Chondrocyte (in vitro differentiated cells): Measurements from ENCODE around the gene ARAP3. TPM values are rescaled to one million over a fixed set of nuclear protein-coding genes. Genes with fewer than 3 reads are reported as not detected.

Experiments
- DNase-seq: peaks from one replicate; pipeline ENCODE4 v3.0.0; 2021; ENCODE audit warnings: mixed read lengths, low spot score
- H3K27ac Mint-ChIP-seq: one replicate; pipeline ENCODE4 v1.8.0; 2021; ENCODE audit warnings: mild to moderate bottlenecking, moderate library complexity, mixed read lengths; ENCODE audit not compliant: unreplicated experiment
- H3K27me3 Mint-ChIP-seq: 2 replicates; pipeline ENCODE4 v1.8.0; 2021; ENCODE audit warnings: low read depth, mixed read lengths
- H3K36me3 Mint-ChIP-seq: 2 replicates; pipeline ENCODE4 v1.8.0; 2021; ENCODE audit warnings: low read depth, mixed read lengths
- H3K4me1 Mint-ChIP-seq: 2 replicates; pipeline ENCODE4 v1.8.0; 2021; ENCODE audit warnings: low read depth, mild to moderate bottlenecking, mixed read lengths
- H3K4me3 Mint-ChIP-seq: one replicate; pipeline ENCODE4 v1.8.0; 2021; ENCODE audit warnings: mild to moderate bottlenecking, moderate library complexity, mixed read lengths; ENCODE audit not compliant: unreplicated experiment
- H3K9me3 Mint-ChIP-seq: 2 replicates; pipeline ENCODE4 v1.8.0; 2021; ENCODE audit warnings: low read depth, mixed read lengths
- total RNA-seq: library from RNA; stranded (reverse); gene quantifications from 3 replicates; pipeline ENCODE4 v1.2.1, GENCODE V29; 2021
- TF ChIP-seq, protein P1 (sequence below): fragments of 200-600 bp; sonication (generic); IDR thresholded peaks from 2 replicates; pipeline ENCODE4 v1.5.0; 2021; ENCODE audit warnings: antibody characterized with exemption, mild to moderate bottlenecking, moderate library complexity

The ARAP3 gene
- total RNA-seq, 1 donor from 2014 or later, result 5.9 TPM

GRCh38 chr5:141692919-141693725 lies 11.1 kb upstream of the ARAP3 start:
- peaks cover 8% of the 10 kb centered on the region for H3K4me1 Mint-ChIP-seq
- no peaks in the 10 kb centered on the region for H3K36me3 Mint-ChIP-seq
- H3K4me3 Mint-ChIP-seq, result no peak overlapping the region
- peaks cover 27% of the 10 kb centered on the region for H3K27me3 Mint-ChIP-seq
- H3K27ac Mint-ChIP-seq, result no peak overlapping the region
- no peak for DNase-seq
- TF ChIP-seq, protein P1, sequence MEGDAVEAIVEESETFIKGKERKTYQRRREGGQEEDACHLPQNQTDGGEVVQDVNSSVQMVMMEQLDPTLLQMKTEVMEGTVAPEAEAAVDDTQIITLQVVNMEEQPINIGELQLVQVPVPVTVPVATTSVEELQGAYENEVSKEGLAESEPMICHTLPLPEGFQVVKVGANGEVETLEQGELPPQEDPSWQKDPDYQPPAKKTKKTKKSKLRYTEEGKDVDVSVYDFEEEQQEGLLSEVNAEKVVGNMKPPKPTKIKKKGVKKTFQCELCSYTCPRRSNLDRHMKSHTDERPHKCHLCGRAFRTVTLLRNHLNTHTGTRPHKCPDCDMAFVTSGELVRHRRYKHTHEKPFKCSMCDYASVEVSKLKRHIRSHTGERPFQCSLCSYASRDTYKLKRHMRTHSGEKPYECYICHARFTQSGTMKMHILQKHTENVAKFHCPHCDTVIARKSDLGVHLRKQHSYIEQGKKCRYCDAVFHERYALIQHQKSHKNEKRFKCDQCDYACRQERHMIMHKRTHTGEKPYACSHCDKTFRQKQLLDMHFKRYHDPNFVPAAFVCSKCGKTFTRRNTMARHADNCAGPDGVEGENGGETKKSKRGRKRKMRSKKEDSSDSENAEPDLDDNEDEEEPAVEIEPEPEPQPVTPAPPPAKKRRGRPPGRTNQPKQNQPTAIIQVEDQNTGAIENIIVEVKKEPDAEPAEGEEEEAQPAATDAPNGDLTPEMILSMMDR, result no peak
- H3K9me3 Mint-ChIP-seq, result no peaks in the 10 kb centered on the region

DNA sequence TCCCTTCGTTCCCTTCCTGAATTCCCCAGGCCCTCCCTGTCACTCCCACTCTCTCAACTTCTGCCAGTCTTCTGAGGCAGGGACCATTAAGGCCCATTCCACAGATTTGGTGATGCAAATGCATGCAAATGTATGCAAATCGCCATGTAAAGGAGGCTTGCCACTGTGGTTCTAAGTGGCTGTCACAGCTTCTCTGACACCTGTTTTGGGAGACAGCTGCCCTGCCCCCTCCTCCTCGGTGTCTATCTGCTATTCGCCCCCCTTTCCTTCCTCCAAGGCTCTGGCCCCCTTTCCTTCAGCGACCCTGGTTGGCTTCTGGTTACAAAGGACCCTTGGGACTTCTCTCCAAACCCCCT lies 10.5 kb upstream of the ARAP3 start:
- DNase-seq, result no peak
- Mint-ChIP-seq H3K36me3 (no peaks in the 10 kb centered on the region), H3K9me3 (no peaks in the 10 kb centered on the region), H3K27me3 (peaks cover 23% of the 10 kb centered on the region), H3K4me1 (peaks cover 8% of the 10 kb centered on the region), H3K27ac (no peak overlapping the region), H3K4me3 (peak overlapping the region; percentile 84)
- TF ChIP-seq, protein P1, result no peak

DNA sequence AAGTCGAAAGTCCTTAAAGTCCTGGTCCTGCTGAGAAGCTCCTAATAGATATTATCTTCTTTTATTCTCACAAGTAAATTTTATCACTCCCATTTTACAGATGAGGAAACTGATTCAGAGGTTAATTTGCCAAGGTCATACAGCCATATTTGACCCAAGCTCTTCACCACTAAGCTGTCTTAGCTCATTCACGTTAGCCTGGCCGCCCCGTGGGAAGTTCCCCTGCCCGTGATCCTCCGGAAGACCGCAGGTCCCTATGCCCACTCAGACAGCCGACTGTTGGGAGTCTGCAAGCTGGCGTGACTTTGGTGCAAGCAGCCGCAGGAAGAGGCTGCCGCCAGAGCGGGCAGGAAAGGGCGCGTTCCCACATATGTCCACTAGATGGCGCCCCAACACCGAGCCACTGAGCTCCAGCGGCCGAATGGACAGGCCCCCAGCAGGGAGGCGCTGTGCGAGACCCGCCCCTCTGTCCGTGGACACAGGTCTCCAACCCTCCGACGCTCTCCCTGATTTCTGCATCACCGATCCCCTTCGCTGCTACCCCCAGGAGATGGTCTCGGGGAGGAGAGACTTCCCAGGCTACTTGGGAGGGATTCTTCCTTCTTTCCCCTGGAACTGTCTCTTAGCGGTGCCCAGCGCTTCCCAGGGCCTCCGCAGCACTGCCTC lies 10.0 kb upstream of the ARAP3 start:
- Mint-ChIP-seq H3K27me3 (peaks cover 18% of the 10 kb centered on the region), H3K36me3 (no peaks in the 10 kb centered on the region), H3K4me3 (peak overlapping the region; percentile 84), H3K4me1 (peaks cover 8% of the 10 kb centered on the region), H3K27ac (no peak overlapping the region), H3K9me3 (no peaks in the 10 kb centered on the region)
- DNase-seq, result no peak
- TF ChIP-seq, protein P1, result peak; percentile 99

DNA sequence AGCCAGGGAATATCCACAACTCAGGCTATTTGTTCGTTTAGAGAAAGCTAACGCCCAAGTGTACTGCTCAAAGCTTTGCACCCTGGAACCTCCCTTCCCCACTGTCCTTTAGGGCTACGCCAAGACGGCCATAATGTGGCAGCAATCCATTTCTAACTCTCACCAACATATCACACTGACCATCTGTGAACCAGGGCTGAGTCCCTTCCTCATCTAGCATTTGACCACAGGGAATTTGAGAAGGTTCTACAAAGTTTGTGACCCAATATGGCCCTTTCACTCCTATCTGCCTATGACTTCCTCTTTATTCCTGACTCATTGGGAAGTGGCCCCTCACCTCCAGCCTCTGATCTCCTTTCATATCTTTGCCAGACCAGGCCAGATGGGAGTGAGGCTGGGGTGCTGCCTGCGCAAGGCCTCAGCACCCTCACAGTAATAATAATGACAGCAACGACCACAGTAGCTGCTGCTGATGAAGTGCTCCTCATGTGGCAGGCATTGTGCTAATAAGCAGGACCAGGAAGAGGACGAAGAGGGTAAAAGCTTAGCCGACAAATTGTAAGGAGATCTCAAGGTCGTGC lies 9.3 kb upstream of the ARAP3 start:
- peaks cover 8% of the 10 kb centered on the region for H3K4me1 Mint-ChIP-seq
- no peak overlapping the region for H3K27ac Mint-ChIP-seq
- no peak overlapping the region for H3K4me3 Mint-ChIP-seq
- no peaks in the 10 kb centered on the region for H3K36me3 Mint-ChIP-seq
- DNase-seq, result no peak
- peaks cover 15% of the 10 kb centered on the region for H3K27me3 Mint-ChIP-seq
- TF ChIP-seq, protein P1, result no peak
- H3K9me3 Mint-ChIP-seq, result no peaks in the 10 kb centered on the region

DNA sequence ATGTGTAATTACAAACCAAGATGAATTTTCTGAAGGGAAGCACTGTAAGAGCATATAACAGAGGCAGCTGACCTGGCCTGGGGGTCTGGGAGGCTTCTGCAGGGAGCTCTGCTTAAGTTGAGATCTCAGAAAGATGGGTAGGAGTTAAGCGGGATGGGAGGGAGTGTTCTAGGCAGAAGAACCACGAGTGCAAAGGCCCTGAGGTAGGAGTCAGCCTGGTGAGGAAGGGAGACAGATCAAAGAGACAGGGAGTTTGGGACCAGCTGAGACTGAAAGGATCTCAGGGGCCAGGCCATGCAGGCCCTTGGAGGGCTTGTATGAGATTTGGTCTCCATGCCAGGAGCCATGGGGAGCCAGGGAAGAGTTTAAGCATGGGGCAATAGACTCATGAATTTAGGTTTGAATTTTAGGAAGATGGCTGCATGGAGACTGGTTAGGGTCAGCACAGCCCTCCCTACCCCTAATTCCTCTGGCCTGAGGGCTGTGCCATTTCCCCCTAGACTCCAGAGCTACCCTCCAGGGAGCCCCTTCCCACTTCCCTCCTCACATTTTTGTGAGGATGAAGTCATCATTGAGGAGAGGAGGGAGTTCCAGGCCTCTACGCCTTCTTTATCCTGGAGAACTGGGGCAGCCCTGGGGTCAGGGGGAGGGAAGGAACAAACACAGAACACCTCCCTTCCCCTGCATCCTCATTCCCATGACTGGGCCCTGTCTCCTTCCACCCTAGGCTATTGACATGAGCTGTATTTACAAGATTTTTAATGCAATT lies 4.8 kb upstream of the ARAP3 start:
- no peak for DNase-seq
- no peaks in the 10 kb centered on the region for H3K36me3 Mint-ChIP-seq
- H3K4me1 Mint-ChIP-seq, result peaks cover 4% of the 10 kb centered on the region
- peaks cover 13% of the 10 kb centered on the region for H3K27me3 Mint-ChIP-seq
- H3K27ac Mint-ChIP-seq, result no peak overlapping the region
- TF ChIP-seq, protein P1, result no peak
- no peak overlapping the region for H3K4me3 Mint-ChIP-seq
- H3K9me3 Mint-ChIP-seq, result no peaks in the 10 kb centered on the region
